DND-41 (cell line): ENCODE measurements around the gene KRT71.

Experiments used
- ATAC-seq: fragments of 200-7000 bp; cut with Tn5 transposase; 3 replicates; pipeline ENCODE4 v1.9.1; 2021; ENCODE audit warnings: low read depth; ENCODE audit not compliant: insufficient read depth
- DNase-seq: peaks from one replicate; pipeline ENCODE4 v3.0.0-alpha.2; 2020
- H2AFZ ChIP-seq: 2 replicates; pipeline ENCODE4 v1.6.0; 2012; ENCODE audit warnings: low read depth, low read length
- H3K27ac ChIP-seq: 2 replicates; pipeline ENCODE4 v1.5.1; 2012; ENCODE audit warnings: low read length, inconsistent platforms
- H3K27me3 ChIP-seq: fragments of 200-600 bp; sonication (generic); 2 replicates; pipeline ENCODE4 v1.6.0; 2012; ENCODE audit warnings: low read length, mild to moderate bottlenecking, inconsistent platforms; ENCODE audit not compliant: insufficient read depth, poor library complexity
- H3K36me3 ChIP-seq: 2 replicates; pipeline ENCODE4 v1.5.1; 2012; ENCODE audit warnings: low read length, inconsistent platforms; ENCODE audit not compliant: insufficient read depth
- H3K4me1 ChIP-seq: 2 replicates; pipeline ENCODE4 v1.5.1; 2012; ENCODE audit warnings: mild to moderate bottlenecking, low read length; ENCODE audit not compliant: insufficient read depth
- H3K4me2 ChIP-seq: 2 replicates; pipeline ENCODE4 v1.6.0; 2012; ENCODE audit warnings: mild to moderate bottlenecking, moderate library complexity, low read length, inconsistent platforms; ENCODE audit not compliant: insufficient read depth
- H3K4me3 ChIP-seq, 2 experiments: fragments of 200-600 bp in 1 of 2; shearing (Covaris generic) in 1 of 2; 2 replicates each; pipeline ENCODE4 v1.5.1; 2012 to 2016; ENCODE audit warnings: inconsistent platforms in 2 of 2, low read length in 2 of 2, mild to moderate bottlenecking in 2 of 2, low read depth in 1 of 2, moderate library complexity in 1 of 2
- H3K79me2 ChIP-seq: 2 replicates; pipeline ENCODE4 v1.6.0; 2012; ENCODE audit warnings: low read length, inconsistent platforms; ENCODE audit not compliant: insufficient read depth
- H3K9ac ChIP-seq: 2 replicates; pipeline ENCODE4 v1.6.0; 2012; ENCODE audit warnings: low read depth, mild to moderate bottlenecking, inconsistent platforms, low read length, moderate library complexity
- H3K9me3 ChIP-seq: 2 replicates; pipeline ENCODE4 v1.5.1; 2012; ENCODE audit warnings: low read length, moderate library complexity, mild to moderate bottlenecking, inconsistent platforms; ENCODE audit not compliant: insufficient read depth, severe bottlenecking
- H4K20me1 ChIP-seq: 2 replicates; pipeline ENCODE4 v1.6.0; 2012; ENCODE audit warnings: low read length; ENCODE audit not compliant: insufficient read depth
- CTCF ChIP-seq: IDR thresholded peaks from 2 replicates; pipeline ENCODE4 v1.5.1; 2012; ENCODE audit warnings: borderline replicate concordance, low read length, moderate library complexity, mild to moderate bottlenecking; ENCODE audit not compliant: poor library complexity, severe bottlenecking; ENCODE audit errors: extremely low read depth
- EZH2 ChIP-seq: IDR thresholded peaks from 3 replicates; pipeline ENCODE4 v1.6.1; 2012; ENCODE audit warnings: borderline replicate concordance, low read depth, mild to moderate bottlenecking, moderate library complexity, low read length, inconsistent platforms; ENCODE audit not compliant: severe bottlenecking

The KRT71 gene

GRCh38 chr12:52530366-52530765, 22.6 kb downstream of the KRT71 start:
- no peak overlapping the region for H3K9ac ChIP-seq
- peaks cover 3% of the 10 kb centered on the region for H3K27me3 ChIP-seq
- DNase-seq (no peak), ATAC-seq (no peak)
- H3K9me3 ChIP-seq, result no peaks in the 10 kb centered on the region
- H3K4me1 ChIP-seq, result no peaks in the 10 kb centered on the region
- TF ChIP-seq EZH2, result no peak
- H3K4me3 ChIP-seq, result no peak overlapping the region
- no peak overlapping the region for H3K27ac ChIP-seq
- no peaks in the 10 kb centered on the region for H3K79me2 ChIP-seq
- H3K4me2 ChIP-seq, result no peak overlapping the region
- H2AFZ ChIP-seq, result no peak overlapping the region
- no peaks in the 10 kb centered on the region for H3K36me3 ChIP-seq
- H4K20me1 ChIP-seq, result no peaks in the 10 kb centered on the region; the same call in 1 of the 2 replicates

GRCh38 chr12:52529846-52530245, 23.1 kb downstream of the KRT71 start:
- H4K20me1 ChIP-seq, result no peaks in the 10 kb centered on the region; the same call in 1 of the 2 replicates
- H3K79me2 ChIP-seq, result no peaks in the 10 kb centered on the region
- H3K4me2 ChIP-seq, result no peak overlapping the region
- H3K36me3 ChIP-seq, result no peaks in the 10 kb centered on the region
- H3K27me3 ChIP-seq, result peaks cover 3% of the 10 kb centered on the region
- TF ChIP-seq EZH2 (no peak), CTCF (no peak)
- no peaks in the 10 kb centered on the region for H3K4me1 ChIP-seq
- DNase-seq (no peak), ATAC-seq (no peak)
- no peaks in the 10 kb centered on the region for H3K9me3 ChIP-seq
- no peak overlapping the region for H2AFZ ChIP-seq
- no peak overlapping the region for H3K27ac ChIP-seq
- no peak overlapping the region for H3K9ac ChIP-seq
- H3K4me3 ChIP-seq, result no peak overlapping the region

GRCh38 chr12:52529417-52529816, 23.5 kb downstream of the KRT71 start:
- peaks cover 3% of the 10 kb centered on the region for H3K27me3 ChIP-seq
- no peak overlapping the region for H2AFZ ChIP-seq
- no peak overlapping the region for H3K9ac ChIP-seq
- ATAC-seq (no peak), DNase-seq (no peak)
- H3K27ac ChIP-seq, result no peak overlapping the region
- no peak for TF ChIP-seq EZH2
- TF ChIP-seq CTCF, result no peak
- no peaks in the 10 kb centered on the region for H3K4me1 ChIP-seq
- no peaks in the 10 kb centered on the region; the same call in 1 of the 2 replicates for H4K20me1 ChIP-seq
- no peaks in the 10 kb centered on the region for H3K36me3 ChIP-seq
- no peak overlapping the region for H3K4me2 ChIP-seq
- H3K79me2 ChIP-seq, result no peaks in the 10 kb centered on the region
- H3K9me3 ChIP-seq, result no peaks in the 10 kb centered on the region
- no peak overlapping the region for H3K4me3 ChIP-seq

GRCh38 chr12:52528641-52529143, 24.3 kb downstream of the KRT71 start:
- no peak for DNase-seq
- Histone ChIP-seq H3K9ac (no peak overlapping the region), H3K4me3 (no peak overlapping the region), H2AFZ (no peak overlapping the region), H3K4me1 (no peaks in the 10 kb centered on the region), H3K9me3 (no peaks in the 10 kb centered on the region), H3K79me2 (no peaks in the 10 kb centered on the region), H3K36me3 (no peaks in the 10 kb centered on the region), H3K27ac (no peak overlapping the region), H4K20me1 (no peaks in the 10 kb centered on the region; the same call in 1 of the 2 replicates), H3K27me3 (peaks cover 3% of the 10 kb centered on the region), H3K4me2 (no peak overlapping the region)
- ATAC-seq, result no peak
- no peak for TF ChIP-seq EZH2
- no peak for TF ChIP-seq CTCF
